H9 (cell line): Measurements from ENCODE around the gene RASA2. TPM values are rescaled to one million over a fixed set of nuclear protein-coding genes. Genes with fewer than 3 reads are reported as not detected.
"Not testable (repeated sequence)": the region's sequence is repeated elsewhere in the genome, so short reads cannot be mapped to it uniquely, and the experiment has no call there.

Source experiments
- DNase-seq: peaks from one replicate; pipeline ENCODE4 v3.0.0-alpha.2; 2017
- H2AFZ ChIP-seq: one replicate; pipeline ENCODE4 v1.6.1; 2013; ENCODE audit warnings: mild to moderate bottlenecking, low read length, control low read depth, moderate library complexity
- H2AK5ac ChIP-seq: 2 replicates; pipeline ENCODE4 v1.6.1; 2013; ENCODE audit warnings: low read length, control low read depth, mixed read lengths; ENCODE audit not compliant: insufficient read length
- H2BK120ac ChIP-seq: one replicate; pipeline ENCODE4 v1.6.1; 2013; ENCODE audit warnings: low read depth, mild to moderate bottlenecking, low read length, control low read depth, inconsistent platforms; ENCODE audit not compliant: poor library complexity, severe bottlenecking
- H2BK12ac ChIP-seq: 2 replicates; pipeline ENCODE4 v1.6.1; 2013; ENCODE audit warnings: low read length, control low read depth, mixed read lengths, low read depth; ENCODE audit not compliant: insufficient read length
- H2BK15ac ChIP-seq: 2 replicates; pipeline ENCODE4 v1.6.1; 2013; ENCODE audit warnings: low read depth, low read length, control low read depth
- H2BK20ac ChIP-seq: one replicate; pipeline ENCODE4 v1.6.1; 2013; ENCODE audit warnings: low read depth, mild to moderate bottlenecking, low read length, control low read depth, inconsistent platforms; ENCODE audit not compliant: poor library complexity, severe bottlenecking
- H2BK5ac ChIP-seq: 2 replicates; pipeline ENCODE4 v1.6.1; 2013; ENCODE audit warnings: low read length, control low read depth, mixed read lengths; ENCODE audit not compliant: insufficient read length
- H3K14ac ChIP-seq: 2 replicates; pipeline ENCODE4 v1.6.1; 2013; ENCODE audit warnings: low read length, control low read depth; ENCODE audit not compliant: insufficient read depth
- H3K18ac ChIP-seq: 2 replicates; pipeline ENCODE4 v1.6.1; 2013; ENCODE audit warnings: low read depth, mild to moderate bottlenecking, mixed read lengths, low read length, control low read depth; ENCODE audit not compliant: insufficient read length
- H3K23ac ChIP-seq: 2 replicates; pipeline ENCODE4 v1.6.1; 2013; ENCODE audit warnings: low read length, control low read depth, mixed read lengths, low read depth; ENCODE audit not compliant: insufficient read length
- H3K23me2 ChIP-seq: 2 replicates; pipeline ENCODE4 v1.6.1; 2013; ENCODE audit warnings: low read depth, mild to moderate bottlenecking, mixed read lengths, low read length, control low read depth; ENCODE audit not compliant: insufficient read length, poor library complexity, severe bottlenecking
- H3K27ac ChIP-seq: 2 replicates; pipeline ENCODE4 v1.5.1; 2013; ENCODE audit warnings: low read length, control low read depth, mixed read lengths, low read depth; ENCODE audit not compliant: insufficient read length
- H3K27me3 ChIP-seq: 2 replicates; pipeline ENCODE4 v1.6.1; 2013; ENCODE audit warnings: low read length, control low read depth, inconsistent platforms; ENCODE audit not compliant: insufficient read depth
- H3K4ac ChIP-seq: 2 replicates; pipeline ENCODE4 v1.6.1; 2013; ENCODE audit warnings: low read depth, mild to moderate bottlenecking, control low read depth, inconsistent platforms, low read length, moderate library complexity
- H3K4me1 ChIP-seq: 2 replicates; pipeline ENCODE4 v1.6.1; 2013; ENCODE audit warnings: low read length, control low read depth, inconsistent platforms; ENCODE audit not compliant: insufficient read depth
- H3K4me2 ChIP-seq: 2 replicates; pipeline ENCODE4 v1.6.1; 2013; ENCODE audit warnings: low read length, control low read depth, mixed read lengths; ENCODE audit not compliant: insufficient read length, insufficient read depth
- H3K56ac ChIP-seq: 2 replicates; pipeline ENCODE4 v1.6.1; 2013; ENCODE audit warnings: low read depth, mild to moderate bottlenecking, mixed read lengths, low read length, control low read depth; ENCODE audit not compliant: insufficient read length
- H3K79me1 ChIP-seq: 2 replicates; pipeline ENCODE4 v1.6.1; 2013; ENCODE audit warnings: low read depth, mild to moderate bottlenecking, moderate library complexity, low read length, control low read depth, inconsistent platforms; ENCODE audit not compliant: insufficient read depth, poor library complexity, severe bottlenecking
- H3K79me2 ChIP-seq: 2 replicates; pipeline ENCODE4 v1.6.1; 2013; ENCODE audit warnings: low read length, control low read depth, inconsistent platforms; ENCODE audit not compliant: insufficient read depth
- H3K9ac ChIP-seq: 2 replicates; pipeline ENCODE4 v1.6.1; 2013; ENCODE audit warnings: low read length, control low read depth, mixed read lengths; ENCODE audit not compliant: insufficient read length; ENCODE audit errors: extremely low read depth
- H3K9me3 ChIP-seq: one replicate; pipeline ENCODE4 v1.6.1; 2013; ENCODE audit warnings: low read depth, low read length, inconsistent platforms; ENCODE audit not compliant: control insufficient read depth
- H3T11ph ChIP-seq: one replicate; pipeline ENCODE4 v1.6.1; 2013; ENCODE audit warnings: mild to moderate bottlenecking, low read length, control low read depth, inconsistent platforms
- H4K20me1 ChIP-seq: one replicate; pipeline ENCODE4 v1.6.1; 2013; ENCODE audit not compliant: control insufficient read depth, insufficient read length, insufficient read depth
- H4K5ac ChIP-seq: 2 replicates; pipeline ENCODE4 v1.6.1; 2013; ENCODE audit warnings: low read depth, mild to moderate bottlenecking, mixed read lengths, low read length, control low read depth; ENCODE audit not compliant: insufficient read length
- H4K8ac ChIP-seq: replicated peaks from 2 replicates; pipeline ENCODE4 v1.6.1; 2013; ENCODE audit warnings: low read length, control low read depth, mixed read lengths, low read depth; ENCODE audit not compliant: insufficient read length
- H4K91ac ChIP-seq: 2 replicates; pipeline ENCODE4 v1.6.1; 2013; ENCODE audit warnings: low read depth, mild to moderate bottlenecking, moderate library complexity, mixed read lengths, low read length, control low read depth; ENCODE audit not compliant: insufficient read length
- H3K27ac Mint-ChIP-seq, 3 experiments: 2 replicates in 2 of 3; 3 replicates in 1 of 3; pipeline ENCODE4 v1.8.0; 2020 to 2021; ENCODE audit warnings: mixed read lengths in 3 of 3, mild to moderate bottlenecking in 1 of 3, moderate library complexity in 1 of 3
- H3K27me3 Mint-ChIP-seq: 2 replicates; pipeline ENCODE4 v1.8.0; 2021; ENCODE audit warnings: low read depth, mild to moderate bottlenecking, moderate library complexity, mixed read lengths
- H3K36me3 Mint-ChIP-seq, 3 experiments: 2 replicates in 2 of 3; 3 replicates in 1 of 3; pipeline ENCODE4 v1.8.0; 2020 to 2021; ENCODE audit warnings: low read depth in 3 of 3, mixed read lengths in 3 of 3; ENCODE audit not compliant: insufficient read depth in 1 of 3
- H3K4me1 Mint-ChIP-seq, 2 experiments: 2 replicates each; pipeline ENCODE4 v1.8.0; 2020; ENCODE audit warnings: mixed read lengths in 2 of 2
- H3K4me3 Mint-ChIP-seq, 2 experiments: 2 replicates in 1 of 2; 3 replicates in 1 of 2; pipeline ENCODE4 v1.8.0; 2020 to 2021; ENCODE audit warnings: mild to moderate bottlenecking in 2 of 2, mixed read lengths in 2 of 2, moderate library complexity in 1 of 2
- H3K9me3 Mint-ChIP-seq, 2 experiments: 2 replicates in 1 of 2; 3 replicates in 1 of 2; pipeline ENCODE4 v1.8.0; 2020; ENCODE audit warnings: mild to moderate bottlenecking in 2 of 2, mixed read lengths in 2 of 2, moderate library complexity in 1 of 2
- CTCF ChIP-seq: fragments of 200-600 bp; sonication (generic); conservative IDR thresholded peaks from 3 replicates; pipeline ENCODE4 v1.8.0; 2021; ENCODE audit warnings: antibody characterized with exemption, mild to moderate bottlenecking
- WGBS: extraction: QIAGEN DNeasy Blood & Tissue Kit; methylation state at CpG from one replicate; pipeline ENCODE4 v1.1.7; 2013; ENCODE audit warnings: missing lambda C conversion rate, low lambda C conversion rate, mixed read lengths; ENCODE audit not compliant: insufficient read length; ENCODE audit errors: extremely low coverage; 5-methylcytosine and 5-hydroxymethylcytosine counted together
- total RNA-seq: library from RNA; stranded (reverse); gene quantifications from 2 replicates; pipeline ENCODE4 v1.2.1, GENCODE V29; 2021

RASA2 gene
- total RNA-seq, 1 experiment from 2014 or later = 24.4 TPM

GRCh38 chr3:141493184-141493583 lies 6.4 kb downstream of the RASA2 start:
- no peak overlapping the region for H2BK5ac ChIP-seq
- peaks cover 2% of the 10 kb centered on the region; the same call in 1 of the 2 replicates for H3K4me1 ChIP-seq
- H2BK12ac ChIP-seq = no peak overlapping the region
- no peak overlapping the region for H3K14ac ChIP-seq
- H2BK20ac ChIP-seq = no peak overlapping the region
- H3K4ac ChIP-seq = no peak overlapping the region
- no peak overlapping the region for H4K5ac ChIP-seq
- no peak overlapping the region for H3K56ac ChIP-seq
- no peak for TF ChIP-seq CTCF
- no peak overlapping the region for H4K8ac ChIP-seq
- H3K27me3 ChIP-seq = no peaks in the 10 kb centered on the region
- H3K27ac Mint-ChIP-seq = no peak overlapping the region
- H3K23me2 ChIP-seq = no peaks in the 10 kb centered on the region
- peaks cover 0 to 6% (median 0%) of the 10 kb centered on the region in 3 experiments; a peak in 1 of 7 replicates for H3K36me3 Mint-ChIP-seq
- no peaks in the 10 kb centered on the region for H3K9me3 ChIP-seq
- H3T11ph ChIP-seq = no peak overlapping the region
- H2AK5ac ChIP-seq = no peak overlapping the region
- H2BK120ac ChIP-seq = no peak overlapping the region
- DNase-seq = no peak
- H3K9ac ChIP-seq = no peak overlapping the region
- H3K23ac ChIP-seq = no peak overlapping the region
- no peak overlapping the region for H3K4me3 Mint-ChIP-seq
- no peak overlapping the region for H2AFZ ChIP-seq
- H4K20me1 ChIP-seq = no peaks in the 10 kb centered on the region
- H3K4me1 Mint-ChIP-seq = peaks cover 28 to 33% of the 10 kb centered on the region in 2 experiments
- no peaks in the 10 kb centered on the region for H3K9me3 Mint-ChIP-seq
- no peaks in the 10 kb centered on the region for H3K79me1 ChIP-seq
- no peak overlapping the region for H3K4me2 ChIP-seq
- H3K27me3 Mint-ChIP-seq = no peaks in the 10 kb centered on the region
- WGBS = no CpG with 5 or more reads among the region's 1 CpG
- H3K27ac ChIP-seq = no peak overlapping the region
- no peak overlapping the region for H2BK15ac ChIP-seq
- no peak overlapping the region for H4K91ac ChIP-seq
- no peak overlapping the region for H3K18ac ChIP-seq
- peaks cover 11% of the 10 kb centered on the region; the same call in 1 of the 2 replicates for H3K79me2 ChIP-seq

GRCh38 chr3:141497589-141497988 lies 10.8 kb downstream of the RASA2 start:
- H3K9ac ChIP-seq, H3K56ac ChIP-seq, H3K27me3 ChIP-seq, H3K4me2 ChIP-seq, H3K14ac ChIP-seq, H3K79me2 ChIP-seq, H4K91ac ChIP-seq, H2BK15ac ChIP-seq, H4K5ac ChIP-seq, H3K27ac Mint-ChIP-seq, H2AK5ac ChIP-seq, H3K9me3 ChIP-seq, H4K20me1 ChIP-seq, H2BK12ac ChIP-seq, H3K4ac ChIP-seq, H3K4me1 Mint-ChIP-seq, H3K27ac ChIP-seq, H3K36me3 Mint-ChIP-seq, H3K9me3 Mint-ChIP-seq, H3K4me1 ChIP-seq, DNase-seq, H3T11ph ChIP-seq, H2BK120ac ChIP-seq, H3K4me3 Mint-ChIP-seq, H3K23ac ChIP-seq, H2AFZ ChIP-seq, H3K79me1 ChIP-seq, H2BK20ac ChIP-seq, H2BK5ac ChIP-seq, H4K8ac ChIP-seq, H3K23me2 ChIP-seq, H3K18ac ChIP-seq, H3K27me3 Mint-ChIP-seq: not testable (repeated sequence)
- no CpG with 5 or more reads among the region's 4 CpGs for WGBS
